WTC11 (cell line): Measurements from ENCODE around the gene FAM9C. TPM values are rescaled to one million over a fixed set of nuclear protein-coding genes. Genes with fewer than 3 reads are reported as not detected.

Source experiments
- ATAC-seq: fragments of 200-7000 bp; cut with Tn5 transposase; 2 replicates; pipeline ENCODE4 v1.10.0; 2021; ENCODE audit warnings: mild to moderate bottlenecking, moderate library complexity
- CTCF ChIA-PET: fragments of 300-600 bp; sonication (Branson Sonifier 250); formaldehyde crosslinking; loops from one replicate; lab custom pipeline; 2021; ENCODE audit warnings: antibody characterized with exemption; lab: Charles Lee
- POLR2A ChIA-PET: fragments of 350-600 bp; sonication (Branson Sonifier 250); formaldehyde crosslinking; loops from one replicate; lab custom pipeline; 2021; ENCODE audit warnings: antibody characterized with exemption; lab: Charles Lee
- DNase-seq: peaks from one replicate; pipeline ENCODE4 v3.0.0; 2021; ENCODE audit warnings: low spot score
- H3K27ac Mint-ChIP-seq: 2 replicates; pipeline ENCODE4 v1.8.0; 2021; ENCODE audit warnings: mixed read lengths
- H3K27me3 Mint-ChIP-seq: 2 replicates; pipeline ENCODE4 v1.8.0; 2021; ENCODE audit warnings: low read depth, mild to moderate bottlenecking, moderate library complexity, mixed read lengths
- H3K36me3 Mint-ChIP-seq: 2 replicates; pipeline ENCODE4 v1.8.0; 2021; ENCODE audit warnings: mixed read lengths
- H3K4me1 Mint-ChIP-seq: 2 replicates; pipeline ENCODE4 v1.8.0; 2022; ENCODE audit warnings: mixed read lengths
- H3K4me3 Mint-ChIP-seq: 2 replicates; pipeline ENCODE4 v1.8.0; 2021; ENCODE audit warnings: mild to moderate bottlenecking, moderate library complexity, mixed read lengths
- H3K9me3 Mint-ChIP-seq: 2 replicates; pipeline ENCODE4 v1.8.0; 2021; ENCODE audit warnings: mixed read lengths
- ATF3 ChIP-seq: sonication (generic); formaldehyde crosslinking; conservative IDR thresholded peaks from 2 replicates; pipeline ENCODE4 v1.8.1; 2022; ENCODE audit warnings: mild to moderate bottlenecking, missing genetic modification reagents
- ERG ChIP-seq: fragments of 250-450 bp; sonication (Bioruptor Pico); IDR thresholded peaks from 2 replicates; pipeline ENCODE4 v1.8.0; 2021; ENCODE audit warnings: mild to moderate bottlenecking
- ETV6 ChIP-seq: sonication (generic); formaldehyde crosslinking; IDR thresholded peaks from 2 replicates; pipeline ENCODE4 v1.8.1; 2022; ENCODE audit warnings: mild to moderate bottlenecking, missing genetic modification reagents
- JAZF1 ChIP-seq: fragments of 250-450 bp; sonication (Bioruptor Pico); IDR thresholded peaks from 2 replicates; pipeline ENCODE4 v1.9.0; 2021; ENCODE audit warnings: moderate library complexity, mild to moderate bottlenecking, inconsistent platforms
- MAX ChIP-seq: sonication (generic); formaldehyde crosslinking; IDR thresholded peaks from 2 replicates; pipeline ENCODE4 v1.8.0; 2022; ENCODE audit warnings: mild to moderate bottlenecking, missing genetic modification reagents
- MXD4 ChIP-seq: fragments of 250-450 bp; sonication (Bioruptor Pico); IDR thresholded peaks from 2 replicates; pipeline ENCODE4 v1.8.0; 2021; ENCODE audit warnings: mild to moderate bottlenecking, moderate library complexity, borderline replicate concordance
- NR2C2 ChIP-seq: sonication (generic); formaldehyde crosslinking; IDR thresholded peaks from 2 replicates; pipeline ENCODE4 v1.8.0; 2022; ENCODE audit warnings: mild to moderate bottlenecking, missing genetic modification reagents
- PRDM15 ChIP-seq: sonication (generic); formaldehyde crosslinking; IDR thresholded peaks from 2 replicates; pipeline ENCODE4 v1.8.0; 2022; ENCODE audit warnings: missing genetic modification reagents
- SMAD3 ChIP-seq: sonication (generic); formaldehyde crosslinking; IDR thresholded peaks from 2 replicates; pipeline ENCODE4 v1.8.0; 2022; ENCODE audit warnings: missing genetic modification reagents, mild to moderate bottlenecking, borderline replicate concordance
- SMAD4 ChIP-seq: sonication (generic); formaldehyde crosslinking; IDR thresholded peaks from 2 replicates; pipeline ENCODE4 v1.8.0; 2022; ENCODE audit warnings: mild to moderate bottlenecking, missing genetic modification reagents
- STAT6 ChIP-seq: sonication (generic); formaldehyde crosslinking; conservative IDR thresholded peaks from 2 replicates; pipeline ENCODE4 v1.8.1; 2023; ENCODE audit warnings: mild to moderate bottlenecking, low read depth, missing genetic modification reagents, moderate library complexity
- TCF7 ChIP-seq: sonication (generic); formaldehyde crosslinking; IDR thresholded peaks from 2 replicates; pipeline ENCODE4 v1.8.0; 2022; ENCODE audit warnings: mild to moderate bottlenecking, low read depth, missing genetic modification reagents, moderate library complexity
- ZBTB43 ChIP-seq: sonication (generic); formaldehyde crosslinking; IDR thresholded peaks from 2 replicates; pipeline ENCODE4 v1.8.1; 2023; ENCODE audit warnings: mild to moderate bottlenecking, missing genetic modification reagents
- ZNF121 ChIP-seq: sonication (generic); formaldehyde crosslinking; IDR thresholded peaks from 2 replicates; pipeline ENCODE4 v1.8.0; 2023; ENCODE audit warnings: missing genetic modification reagents
- ZNF263 ChIP-seq: sonication (generic); formaldehyde crosslinking; IDR thresholded peaks from 2 replicates; pipeline ENCODE4 v1.8.1; 2022; ENCODE audit warnings: low read depth, mild to moderate bottlenecking, moderate library complexity, missing genetic modification reagents
- ZNF512 ChIP-seq: sonication (generic); formaldehyde crosslinking; IDR thresholded peaks from 2 replicates; pipeline ENCODE4 v1.8.1; 2022; ENCODE audit warnings: missing genetic modification reagents, borderline replicate concordance
- ZSCAN18 ChIP-seq: fragments of 250-450 bp; sonication (Bioruptor Pico); IDR thresholded peaks from 2 replicates; pipeline ENCODE4 v2.1.2; 2022; ENCODE audit warnings: mild to moderate bottlenecking, moderate library complexity
- total RNA-seq: library from RNA; stranded (reverse); gene quantifications from 3 replicates; pipeline ENCODE4 v1.2.3, GENCODE V29; 2021

Gene FAM9C
- total RNA-seq, 1 experiment from 2014 or later = 0.28 TPM

GRCh38 chrX:13001961-13002671, 42.3 kb downstream of the FAM9C start (continued):
- TF ChIP-seq ERG (CRISPR knock-in tag) = no peak
- no peak for TF ChIP-seq ATF3 (CRISPR knock-in tag)
- TF ChIP-seq SMAD3 (CRISPR knock-in tag) = no peak
- no peak for TF ChIP-seq ZSCAN18 (CRISPR knock-in tag)
- TF ChIP-seq ETV6 (CRISPR knock-in tag) = no peak
- no peak for TF ChIP-seq STAT6 (CRISPR knock-in tag)
- no peak for TF ChIP-seq NR2C2 (CRISPR knock-in tag)
- no peak for TF ChIP-seq PRDM15
- TF ChIP-seq TCF7 (CRISPR knock-in tag) = no peak

- no peaks in the 10 kb centered on the region for H3K27me3 Mint-ChIP-seq
- POLR2A ChIA-PET = no interaction called here
- no peak for TF ChIP-seq ZNF121 (CRISPR knock-in tag)
- TF ChIP-seq ZSCAN18 (CRISPR knock-in tag) = no peak
- TF ChIP-seq ERG (CRISPR knock-in tag) = no peak
- no peak for TF ChIP-seq MAX
- TF ChIP-seq ZBTB43 (CRISPR knock-in tag) = no peak
- no peak for TF ChIP-seq ZNF263
- TF ChIP-seq ZNF512 (CRISPR knock-in tag) = no peak
- no peak for TF ChIP-seq SMAD4
- no peak for TF ChIP-seq JAZF1 (CRISPR knock-in tag)
- no peak for TF ChIP-seq MXD4 (CRISPR knock-in tag)
Observed at GRCh38 chrX:13001097-13001496, 43.3 kb downstream of the FAM9C start.

More at GRCh38 chrX:13001097-13001496, 43.3 kb downstream of the FAM9C start:
- H3K9me3 Mint-ChIP-seq = no peaks in the 10 kb centered on the region
- H3K4me1 Mint-ChIP-seq = peaks cover 30% of the 10 kb centered on the region
- ATAC-seq = no peak
- CTCF ChIA-PET = interaction anchor here (1.6 kb wide), 1 partner anchor 54 kb away, joined by 4 read pairs; no protein-coding TSS in a partner anchor
- no peak for DNase-seq
- H3K36me3 Mint-ChIP-seq = no peaks in the 10 kb centered on the region
- no peak overlapping the region for H3K27ac Mint-ChIP-seq
- H3K4me3 Mint-ChIP-seq = no peak overlapping the region
